GM12873 (cell line): ENCODE results near the gene FHIT.

ENCODE experiments used
- CTCF ChIP-seq: IDR thresholded peaks from 2 replicates; pipeline ENCODE4 v1.5.1; 2012; ENCODE audit warnings: low read depth, mild to moderate bottlenecking, moderate library complexity, low read length, control low read depth; ENCODE audit not compliant: insufficient read depth; ENCODE audit errors: missing control alignments

Gene FHIT

GRCh38 chr3:60323180-60323579 lies 928.1 kb downstream of the FHIT start:
- TF ChIP-seq CTCF: no peak

GRCh38 chr3:60322298-60322856 lies 928.9 kb downstream of the FHIT start:
- TF ChIP-seq CTCF: no peak

GRCh38 chr3:60319179-60319858 lies 931.9 kb downstream of the FHIT start:
- no peak for TF ChIP-seq CTCF

- TF ChIP-seq CTCF: no peak
Observed at GRCh38 chr3:60316121-60316797, 935.0 kb downstream of the FHIT start.

- no peak for TF ChIP-seq CTCF
Observed at GRCh38 chr3:60313951-60314461, 937.2 kb downstream of the FHIT start.

- no peak for TF ChIP-seq CTCF
Observed at GRCh38 chr3:60313231-60313798, 937.9 kb downstream of the FHIT start.
